ENCODE data around the gene NFATC2IP. TPM values are rescaled to one million over a fixed set of nuclear protein-coding genes. Genes with fewer than 3 reads are reported as not detected.

Gene NFATC2IP
- total and polyA plus RNA-seq, 9 of the 15 experiments (the other 6 are each of a cell fraction or from before 2014, with no cell fraction given) = 15.6 to 106 (median 46.9) TPM

- TF ChIP-seq, protein P1, sequence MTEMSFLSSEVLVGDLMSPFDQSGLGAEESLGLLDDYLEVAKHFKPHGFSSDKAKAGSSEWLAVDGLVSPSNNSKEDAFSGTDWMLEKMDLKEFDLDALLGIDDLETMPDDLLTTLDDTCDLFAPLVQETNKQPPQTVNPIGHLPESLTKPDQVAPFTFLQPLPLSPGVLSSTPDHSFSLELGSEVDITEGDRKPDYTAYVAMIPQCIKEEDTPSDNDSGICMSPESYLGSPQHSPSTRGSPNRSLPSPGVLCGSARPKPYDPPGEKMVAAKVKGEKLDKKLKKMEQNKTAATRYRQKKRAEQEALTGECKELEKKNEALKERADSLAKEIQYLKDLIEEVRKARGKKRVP (CRISPR knock-in tag; IDR thresholded peaks at IDR 0.05) = no peak
- TF ChIP-seq BRD4 (IDR thresholded peaks at IDR 0.05) (no peak), ZNF668 (CRISPR knock-in tag; IDR thresholded peaks at IDR 0.05) (no peak), CBFA2T2 (conservative IDR thresholded peaks at IDR 0.05) (no peak), HNRNPK (IDR thresholded peaks at IDR 0.05; ENCODE audit: low read depth, low read length, poor library complexity, severe bottlenecking) (no peak), ZFP1 (CRISPR knock-in tag; IDR thresholded peaks at IDR 0.05) (no peak), CTCFL (IDR thresholded peaks at IDR 0.05; ENCODE audit: borderline replicate concordance, insufficient read depth, low read depth, low read length, poor library complexity, severe bottlenecking) (no peak), TCF7 (IDR thresholded peaks at IDR 0.05; ENCODE audit: borderline replicate concordance) (no peak), SMAD2 (IDR thresholded peaks at IDR 0.05; ENCODE audit: low read depth, low read length) (no peak), ZNF318 (IDR thresholded peaks at IDR 0.05; ENCODE audit: borderline replicate concordance in 1 of 2, low read depth in 1 of 2) (no peak)
- TF ChIP-seq, protein P2, sequence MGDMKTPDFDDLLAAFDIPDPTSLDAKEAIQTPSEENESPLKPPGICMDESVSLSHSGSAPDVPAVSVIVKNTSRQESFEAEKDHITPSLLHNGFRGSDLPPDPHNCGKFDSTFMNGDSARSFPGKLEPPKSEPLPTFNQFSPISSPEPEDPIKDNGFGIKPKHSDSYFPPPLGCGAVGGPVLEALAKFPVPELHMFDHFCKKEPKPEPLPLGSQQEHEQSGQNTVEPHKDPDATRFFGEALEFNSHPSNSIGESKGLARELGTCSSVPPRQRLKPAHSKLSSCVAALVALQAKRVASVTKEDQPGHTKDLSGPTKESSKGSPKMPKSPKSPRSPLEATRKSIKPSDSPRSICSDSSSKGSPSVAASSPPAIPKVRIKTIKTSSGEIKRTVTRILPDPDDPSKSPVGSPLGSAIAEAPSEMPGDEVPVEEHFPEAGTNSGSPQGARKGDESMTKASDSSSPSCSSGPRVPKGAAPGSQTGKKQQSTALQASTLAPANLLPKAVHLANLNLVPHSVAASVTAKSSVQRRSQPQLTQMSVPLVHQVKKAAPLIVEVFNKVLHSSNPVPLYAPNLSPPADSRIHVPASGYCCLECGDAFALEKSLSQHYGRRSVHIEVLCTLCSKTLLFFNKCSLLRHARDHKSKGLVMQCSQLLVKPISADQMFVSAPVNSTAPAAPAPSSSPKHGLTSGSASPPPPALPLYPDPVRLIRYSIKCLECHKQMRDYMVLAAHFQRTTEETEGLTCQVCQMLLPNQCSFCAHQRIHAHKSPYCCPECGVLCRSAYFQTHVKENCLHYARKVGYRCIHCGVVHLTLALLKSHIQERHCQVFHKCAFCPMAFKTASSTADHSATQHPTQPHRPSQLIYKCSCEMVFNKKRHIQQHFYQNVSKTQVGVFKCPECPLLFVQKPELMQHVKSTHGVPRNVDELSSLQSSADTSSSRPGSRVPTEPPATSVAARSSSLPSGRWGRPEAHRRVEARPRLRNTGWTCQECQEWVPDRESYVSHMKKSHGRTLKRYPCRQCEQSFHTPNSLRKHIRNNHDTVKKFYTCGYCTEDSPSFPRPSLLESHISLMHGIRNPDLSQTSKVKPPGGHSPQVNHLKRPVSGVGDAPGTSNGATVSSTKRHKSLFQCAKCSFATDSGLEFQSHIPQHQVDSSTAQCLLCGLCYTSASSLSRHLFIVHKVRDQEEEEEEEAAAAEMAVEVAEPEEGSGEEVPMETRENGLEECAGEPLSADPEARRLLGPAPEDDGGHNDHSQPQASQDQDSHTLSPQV (IDR thresholded peaks at IDR 0.05) = no peak
These were observed at the start of gene NFATC2IP (continued) for GRCh38 chr16:28950648-28951409.

All from K562 (cell line).